ENCODE measurements around the gene SLC8A1.

DNA sequence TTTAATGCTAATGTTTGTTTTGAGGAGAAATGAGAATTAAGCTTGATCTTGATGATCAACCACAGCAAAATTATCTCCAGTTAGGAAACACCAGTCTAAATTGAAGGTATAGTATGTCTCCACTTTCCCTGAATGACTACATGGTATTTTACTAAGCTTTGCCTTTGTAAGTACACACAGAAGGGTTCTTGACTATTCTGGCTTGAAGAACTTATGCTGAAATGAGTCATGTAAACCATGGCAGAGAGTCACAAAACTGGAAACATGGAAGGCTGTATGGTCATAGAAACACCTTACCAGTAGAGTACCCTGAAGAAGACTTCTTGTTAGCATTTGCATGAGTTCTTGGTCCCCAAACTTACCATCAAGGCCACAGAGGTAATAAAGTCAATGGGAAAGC lies 250.5 kb downstream of the SLC8A1 start:
- TF ChIP-seq, protein P1, sequence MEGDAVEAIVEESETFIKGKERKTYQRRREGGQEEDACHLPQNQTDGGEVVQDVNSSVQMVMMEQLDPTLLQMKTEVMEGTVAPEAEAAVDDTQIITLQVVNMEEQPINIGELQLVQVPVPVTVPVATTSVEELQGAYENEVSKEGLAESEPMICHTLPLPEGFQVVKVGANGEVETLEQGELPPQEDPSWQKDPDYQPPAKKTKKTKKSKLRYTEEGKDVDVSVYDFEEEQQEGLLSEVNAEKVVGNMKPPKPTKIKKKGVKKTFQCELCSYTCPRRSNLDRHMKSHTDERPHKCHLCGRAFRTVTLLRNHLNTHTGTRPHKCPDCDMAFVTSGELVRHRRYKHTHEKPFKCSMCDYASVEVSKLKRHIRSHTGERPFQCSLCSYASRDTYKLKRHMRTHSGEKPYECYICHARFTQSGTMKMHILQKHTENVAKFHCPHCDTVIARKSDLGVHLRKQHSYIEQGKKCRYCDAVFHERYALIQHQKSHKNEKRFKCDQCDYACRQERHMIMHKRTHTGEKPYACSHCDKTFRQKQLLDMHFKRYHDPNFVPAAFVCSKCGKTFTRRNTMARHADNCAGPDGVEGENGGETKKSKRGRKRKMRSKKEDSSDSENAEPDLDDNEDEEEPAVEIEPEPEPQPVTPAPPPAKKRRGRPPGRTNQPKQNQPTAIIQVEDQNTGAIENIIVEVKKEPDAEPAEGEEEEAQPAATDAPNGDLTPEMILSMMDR (IDR thresholded peaks at IDR 0.05), result no peak
- TF ChIP-seq POLR2A (IDR thresholded peaks at IDR 0.05), result no peak
